ENCODE results near the gene GTF2H3. TPM values are rescaled to one million over a fixed set of nuclear protein-coding genes. Genes with fewer than 3 reads are reported as not detected.

GTF2H3 gene
- polyA plus RNA-seq, 1 of the 3 experiments (the other 2 are of a cell fraction): 22.4 TPM

- Histone ChIP-seq H2AFZ (ENCODE audit: low read depth) (no peak overlapping the region), H4K20me1 (ENCODE audit: insufficient read depth) (no peaks in the 10 kb centered on the region), H3K79me2 (ENCODE audit: insufficient read depth) (peaks cover 23% of the 10 kb centered on the region), H3K36me3 (replicated peaks in 1 of 2; ENCODE audit: control insufficient read depth in 1 of 2, insufficient read depth in 2 of 2, low read length in 1 of 2) (peaks cover 33 to 65% of the 10 kb centered on the region in 2 experiments), H3K9ac (no peak overlapping the region), H3K4me2 (no peak overlapping the region), H3K4me1 (ENCODE audit: control insufficient read depth in 1 of 2, insufficient read depth in 2 of 2, low read depth in 1 of 2, low read length in 1 of 2) (no peaks in the 10 kb centered on the region), H3K27ac (ENCODE audit: low read depth in 2 of 2, low read length in 1 of 2) (no peak overlapping the region), H3K27me3 (ENCODE audit: insufficient read depth) (no peaks in the 10 kb centered on the region), H3K9me2 (no peaks in the 10 kb centered on the region), H3F3A (replicated peaks; ENCODE audit: insufficient read depth) (peaks cover 3% of the 10 kb centered on the region), H3K4me3 (ENCODE audit: low read depth in 2 of 2, low read length in 1 of 2) (no peak overlapping the region), H3K9me3 (no peaks in the 10 kb centered on the region)
- DNase-seq: no peak
- CTCF ChIA-PET: no interaction called here
- 96% methylated on average over 7 of the region's 7 CpGs for WGBS (ENCODE audit: low lambda C conversion rate)
- TF ChIP-seq TEAD4 (IDR thresholded peaks at IDR 0.05; ENCODE audit: borderline replicate concordance, insufficient read depth): no peak
- TF ChIP-seq MEF2A (IDR thresholded peaks at IDR 0.05; ENCODE audit: borderline replicate concordance, low read depth): no peak
- TF ChIP-seq, protein P1, sequence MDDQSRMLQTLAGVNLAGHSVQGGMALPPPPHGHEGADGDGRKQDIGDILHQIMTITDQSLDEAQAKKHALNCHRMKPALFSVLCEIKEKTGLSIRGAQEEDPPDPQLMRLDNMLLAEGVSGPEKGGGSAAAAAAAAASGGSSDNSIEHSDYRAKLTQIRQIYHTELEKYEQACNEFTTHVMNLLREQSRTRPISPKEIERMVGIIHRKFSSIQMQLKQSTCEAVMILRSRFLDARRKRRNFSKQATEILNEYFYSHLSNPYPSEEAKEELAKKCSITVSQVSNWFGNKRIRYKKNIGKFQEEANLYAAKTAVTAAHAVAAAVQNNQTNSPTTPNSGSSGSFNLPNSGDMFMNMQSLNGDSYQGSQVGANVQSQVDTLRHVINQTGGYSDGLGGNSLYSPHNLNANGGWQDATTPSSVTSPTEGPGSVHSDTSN (IDR thresholded peaks at IDR 0.05): no peak
- TF ChIP-seq TCF12 (IDR thresholded peaks at IDR 0.05): no peak
- TF ChIP-seq SIN3A (IDR thresholded peaks at IDR 0.05; ENCODE audit: borderline replicate concordance, low read depth, low read length): no peak
- no peak for TF ChIP-seq RAD21 (IDR thresholded peaks at IDR 0.05; ENCODE audit: low read length)
- no peak for TF ChIP-seq TAF1 (IDR thresholded peaks at IDR 0.05; ENCODE audit: borderline replicate concordance, low read depth, low read length)
- POLR2A ChIA-PET: no interaction called here
These were observed 10.3 kb downstream of the GTF2H3 start for GRCh38 chr12:123643911-123644310.

DNA sequence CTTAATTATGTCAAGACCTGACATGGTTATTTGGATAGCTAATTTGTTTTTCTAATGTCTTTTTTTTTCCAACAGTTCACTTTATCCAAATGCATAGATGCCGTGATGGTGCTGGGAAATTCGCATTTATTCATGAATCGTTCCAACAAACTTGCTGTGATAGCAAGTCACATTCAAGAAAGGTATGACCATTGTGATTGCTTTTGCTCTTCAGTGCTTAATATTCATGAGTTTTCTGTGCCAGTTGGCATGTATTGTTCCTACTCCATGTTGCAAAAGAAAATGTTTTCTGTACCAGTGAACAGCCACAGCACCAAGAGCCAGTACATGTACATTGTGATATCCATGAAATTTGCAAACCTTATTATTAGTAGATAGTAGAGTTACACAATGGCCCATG, 11.8 kb downstream of the GTF2H3 start:
- H3K27me3 ChIP-seq (ENCODE audit: insufficient read depth): no peaks in the 10 kb centered on the region

More for the DNA sequence above, 11.8 kb downstream of the GTF2H3 start:
- Histone ChIP-seq H3K9me2 (no peaks in the 10 kb centered on the region), H3K36me3 (replicated peaks in 1 of 2; ENCODE audit: control insufficient read depth in 1 of 2, insufficient read depth in 2 of 2, low read length in 1 of 2) (peaks cover 41 to 69% of the 10 kb centered on the region in 2 experiments), H2AFZ (ENCODE audit: low read depth) (no peak overlapping the region), H3K9me3 (no peaks in the 10 kb centered on the region), H3F3A (replicated peaks; ENCODE audit: insufficient read depth) (peaks cover under 1% of the 10 kb centered on the region), H3K4me3 (ENCODE audit: low read depth in 2 of 2, low read length in 1 of 2) (no peak overlapping the region), H4K20me1 (ENCODE audit: insufficient read depth) (no peaks in the 10 kb centered on the region), H3K79me2 (ENCODE audit: insufficient read depth) (peaks cover 16% of the 10 kb centered on the region), H3K4me2 (no peak overlapping the region), H3K27ac (ENCODE audit: low read depth in 2 of 2, low read length in 1 of 2) (no peak overlapping the region), H3K4me1 (ENCODE audit: control insufficient read depth in 1 of 2, insufficient read depth in 2 of 2, low read depth in 1 of 2, low read length in 1 of 2) (no peaks in the 10 kb centered on the region), H3K9ac (no peak overlapping the region)
- no peak for TF ChIP-seq MAX (IDR thresholded peaks at IDR 0.05; ENCODE audit: low read depth)
- no peak for TF ChIP-seq ZBTB33 (IDR thresholded peaks at IDR 0.05; ENCODE audit: borderline replicate concordance, low read depth)
- TF ChIP-seq, protein P1 (IDR thresholded peaks at IDR 0.05): no peak
- no peak for TF ChIP-seq RFX5 (IDR thresholded peaks at IDR 0.05; ENCODE audit: low read length)
- no peak for TF ChIP-seq POLR2AphosphoS5 (IDR thresholded peaks at IDR 0.05; ENCODE audit: low read depth, low read length)
- TF ChIP-seq MXI1 (IDR thresholded peaks at IDR 0.05; ENCODE audit: low read depth, low read length): no peak
- TF ChIP-seq FOXM1 (IDR thresholded peaks at IDR 0.05; ENCODE audit: low read depth): no peak
- no peak for TF ChIP-seq FOXJ3 (CRISPR knock-in tag; IDR thresholded peaks at IDR 0.05)
- no peak for TF ChIP-seq TEAD4 (IDR thresholded peaks at IDR 0.05; ENCODE audit: borderline replicate concordance, insufficient read depth)
- no peak for TF ChIP-seq NRF1 (IDR thresholded peaks at IDR 0.05; ENCODE audit: low read depth, low read length)
- no peak for TF ChIP-seq SMC3 (IDR thresholded peaks at IDR 0.05; ENCODE audit: low read depth, low read length)
- no peak for TF ChIP-seq JUND (IDR thresholded peaks at IDR 0.05)
- TF ChIP-seq EP300 (IDR thresholded peaks at IDR 0.05; ENCODE audit: borderline replicate concordance in 1 of 2, low read depth in 1 of 2, low read length in 1 of 2): no peak
- CTCF ChIA-PET: no interaction called here
- WGBS (ENCODE audit: low lambda C conversion rate): 97% methylated on average over 3 of the region's 3 CpGs
- DNase-seq: no peak
- POLR2A ChIA-PET: no interaction called here

All from SK-N-SH (cell line).